NCI-H187 treated with DMSO at 0.1 percent for 48 hours (cell line): ENCODE results near the gene SDK1.

Source experiments
- DNase-seq: peaks from one replicate; lab custom pipeline; 2025; lab: John Stamatoyannopoulos, UW

The SDK1 gene

DNA sequence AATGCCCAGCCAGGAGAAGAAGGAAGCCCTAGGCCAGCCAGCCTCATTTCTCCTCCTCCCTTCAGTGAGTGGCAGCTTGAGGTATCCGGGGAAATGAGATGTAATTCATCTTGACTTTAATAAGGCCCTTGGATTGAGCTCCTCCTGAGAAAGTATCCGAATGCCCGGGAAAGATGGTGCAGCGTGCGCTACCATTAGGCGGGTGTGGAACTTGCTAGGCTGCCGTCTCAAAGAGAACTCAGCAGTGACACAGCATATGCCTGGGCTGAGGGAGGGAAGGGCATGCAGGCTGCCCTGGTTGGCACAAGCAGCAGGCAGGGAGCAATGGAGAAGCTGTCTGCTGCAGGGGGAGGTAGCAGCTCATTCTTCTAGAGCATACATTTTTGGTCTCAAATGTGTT lies 721.2 kb downstream of the SDK1 start:
- DNase-seq = no peak

DNA sequence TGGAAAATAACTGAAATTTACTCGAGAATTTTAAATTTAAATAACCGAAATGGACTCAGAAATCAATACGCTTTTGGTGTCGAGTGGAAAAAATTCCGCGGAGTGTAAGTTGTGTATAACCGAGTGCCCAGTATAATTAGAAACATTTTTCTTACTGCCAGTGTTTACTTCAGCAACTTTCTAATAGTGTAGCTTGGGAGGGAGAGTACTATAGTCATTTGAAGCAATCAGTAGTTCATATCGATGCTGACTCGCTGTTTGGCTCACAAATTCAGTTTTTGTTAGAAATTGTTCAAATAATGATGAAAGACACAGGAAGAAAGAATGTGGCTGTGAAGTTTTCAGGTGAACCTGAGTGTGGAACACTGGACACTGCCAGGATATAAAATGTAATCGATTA lies 722.5 kb downstream of the SDK1 start:
- no peak for DNase-seq

DNA sequence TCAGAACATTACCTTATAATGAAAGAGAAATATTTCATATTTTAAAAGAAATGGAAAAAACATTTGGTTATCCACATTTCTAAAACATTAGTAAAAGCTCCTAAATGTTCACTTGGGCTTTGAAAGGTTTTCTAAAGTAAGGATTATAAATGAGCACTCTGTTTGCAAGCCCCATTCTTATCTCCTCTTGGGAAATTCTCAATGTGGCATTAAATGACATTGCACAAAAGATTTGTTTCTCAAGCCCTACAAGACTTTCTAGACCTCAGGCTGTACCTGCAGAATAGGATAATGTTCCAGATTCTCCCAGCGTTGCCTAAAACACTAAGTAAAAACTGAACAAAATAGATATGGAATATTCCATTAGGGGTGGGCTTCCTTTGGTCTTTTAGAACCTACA lies 723.1 kb downstream of the SDK1 start:
- no peak for DNase-seq

DNA sequence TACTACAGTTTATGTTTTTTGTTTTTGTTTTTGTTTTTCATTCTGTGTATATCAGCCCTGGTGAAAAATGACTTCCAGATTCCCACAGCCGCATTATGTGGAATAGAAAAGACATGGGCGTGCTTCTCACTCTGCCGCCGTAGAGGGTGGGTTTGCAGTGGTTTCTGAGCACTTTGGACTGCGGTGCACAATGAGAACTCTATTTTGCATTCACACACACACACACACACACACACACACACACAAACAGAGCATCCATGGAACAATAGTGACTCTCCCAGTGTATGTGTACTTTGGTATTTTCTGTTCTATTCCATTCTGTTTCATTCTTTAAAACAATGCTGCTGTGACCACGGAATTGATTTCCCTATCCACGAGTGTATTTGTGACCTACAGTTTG lies 723.8 kb downstream of the SDK1 start:
- no peak for DNase-seq

DNA sequence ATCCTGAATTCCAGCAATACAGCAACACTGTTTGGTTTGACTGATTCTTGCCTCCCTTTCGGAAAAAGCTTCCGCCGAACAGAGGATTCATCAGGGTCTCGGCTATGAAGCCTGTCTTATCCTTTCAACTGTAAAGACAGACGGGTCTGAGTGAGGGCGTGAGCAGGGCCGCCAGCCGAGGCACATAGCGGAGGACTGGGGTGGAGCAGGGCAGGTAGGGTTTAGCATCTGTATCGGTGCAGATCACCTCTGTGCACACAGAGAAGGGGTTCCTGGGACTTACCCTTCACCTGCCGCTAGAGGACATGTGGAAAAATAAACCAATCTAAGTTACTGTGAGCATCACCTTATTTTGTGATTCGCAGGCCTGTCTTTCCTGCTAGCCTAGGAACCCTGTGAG lies 724.2 kb downstream of the SDK1 start:
- no peak for DNase-seq

DNA sequence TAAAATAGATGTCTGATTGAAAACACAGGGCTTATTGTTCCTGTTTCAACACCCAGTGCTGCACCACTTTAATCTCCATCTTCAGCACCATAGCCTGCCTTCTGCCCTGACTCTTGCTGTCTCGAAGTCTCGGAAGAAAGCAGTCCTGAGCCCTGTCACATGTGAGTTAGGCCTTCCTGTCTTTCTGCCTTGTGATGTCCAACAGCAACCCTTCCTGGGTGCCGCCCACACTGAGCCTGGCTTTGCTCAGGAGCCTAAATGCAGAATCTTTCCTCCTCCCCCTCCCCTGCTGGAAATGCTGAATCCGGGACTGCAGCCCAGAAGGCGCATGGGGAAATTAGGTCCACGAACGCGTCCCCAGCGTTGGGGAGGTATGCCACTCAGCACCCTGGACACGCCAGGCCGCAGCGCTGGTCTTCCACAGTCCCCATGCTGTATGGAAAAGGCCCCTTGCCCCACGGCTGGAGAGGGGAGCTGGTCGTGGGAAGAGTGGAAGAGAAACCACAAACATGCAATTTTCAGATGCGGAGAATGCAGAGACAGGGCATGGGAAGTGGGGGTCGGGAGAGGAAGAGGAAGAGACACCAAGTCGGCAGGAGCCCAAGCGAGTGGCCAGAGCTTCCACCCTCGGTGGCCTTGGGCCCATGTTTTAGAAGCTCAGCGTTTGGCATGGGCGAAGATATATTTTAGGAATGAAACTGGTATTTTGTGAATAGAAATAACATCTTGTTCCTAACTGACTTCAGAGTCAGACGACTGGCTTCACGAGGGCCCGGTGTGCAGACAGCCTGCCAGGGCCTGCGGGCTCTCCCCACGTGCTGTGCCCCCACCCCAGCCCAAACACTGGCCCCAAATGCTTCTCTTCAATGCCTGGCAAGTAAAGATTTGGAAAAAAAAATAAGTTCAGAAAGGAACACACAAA lies 724.9 kb downstream of the SDK1 start:
- no peak for DNase-seq

DNA sequence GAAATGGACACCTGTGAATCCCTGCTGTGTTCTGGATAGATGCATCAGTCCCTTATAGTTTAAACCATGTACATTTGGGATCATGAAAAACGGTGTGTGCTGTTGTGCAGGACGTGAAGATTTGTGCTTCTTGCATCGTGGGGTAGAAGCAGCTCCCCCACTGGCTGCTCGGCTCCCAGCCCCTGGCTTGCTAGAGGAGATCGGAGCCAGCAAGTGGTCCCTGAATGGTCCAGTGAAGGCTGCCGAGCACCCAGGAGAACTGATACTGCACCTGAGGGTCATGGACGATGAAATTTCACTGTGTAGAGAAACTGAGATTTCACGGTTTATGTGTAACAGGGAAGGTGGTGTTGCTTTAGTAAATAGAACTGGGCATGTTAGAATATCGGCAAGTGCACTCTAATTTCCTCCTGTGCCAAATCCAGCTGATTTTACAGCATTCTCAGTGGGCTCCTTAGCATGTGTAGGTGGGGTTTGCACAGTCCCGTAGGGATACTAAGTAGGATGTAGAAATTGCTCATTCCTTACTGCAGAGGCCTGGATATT lies 726.0 kb downstream of the SDK1 start:
- DNase-seq = no peak

DNA sequence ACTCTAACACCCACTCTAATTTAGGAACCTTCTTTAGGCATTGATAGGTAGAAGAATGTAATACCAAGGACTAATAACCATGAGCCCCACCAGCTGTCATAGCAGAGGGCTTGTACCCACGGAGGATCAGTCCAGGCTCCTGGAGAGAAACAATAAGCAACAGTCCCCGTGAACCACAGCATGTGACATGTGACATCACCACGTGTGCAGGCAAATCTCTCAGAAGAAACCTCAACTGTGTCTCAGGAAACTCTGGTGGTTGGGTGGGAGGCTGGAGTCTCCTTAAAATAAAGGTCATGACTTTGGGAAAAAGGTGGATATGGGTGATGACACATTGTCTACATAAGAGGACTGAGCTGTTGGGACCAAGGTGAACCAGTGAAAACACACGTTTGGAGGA lies 727.2 kb downstream of the SDK1 start:
- no peak for DNase-seq

DNA sequence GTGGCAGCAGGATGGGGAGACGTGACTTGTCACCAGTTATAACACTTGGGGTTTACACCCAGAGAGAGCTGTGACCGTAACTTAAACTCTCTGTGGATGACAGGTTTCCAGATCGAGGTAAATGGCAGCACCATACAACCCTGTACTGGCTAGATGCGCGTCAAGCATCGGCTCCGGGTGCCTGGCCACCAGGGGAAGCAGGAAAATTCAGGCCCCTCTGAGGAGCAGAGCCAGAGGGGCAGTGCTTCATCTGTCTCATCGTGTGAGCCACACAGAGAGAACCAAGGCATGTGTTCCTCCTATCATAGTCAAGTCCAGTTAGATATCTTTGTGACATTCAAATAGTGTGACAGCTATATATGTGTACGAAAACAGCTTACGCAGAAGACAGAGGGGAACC lies 728.9 kb downstream of the SDK1 start:
- DNase-seq = no peak

DNA sequence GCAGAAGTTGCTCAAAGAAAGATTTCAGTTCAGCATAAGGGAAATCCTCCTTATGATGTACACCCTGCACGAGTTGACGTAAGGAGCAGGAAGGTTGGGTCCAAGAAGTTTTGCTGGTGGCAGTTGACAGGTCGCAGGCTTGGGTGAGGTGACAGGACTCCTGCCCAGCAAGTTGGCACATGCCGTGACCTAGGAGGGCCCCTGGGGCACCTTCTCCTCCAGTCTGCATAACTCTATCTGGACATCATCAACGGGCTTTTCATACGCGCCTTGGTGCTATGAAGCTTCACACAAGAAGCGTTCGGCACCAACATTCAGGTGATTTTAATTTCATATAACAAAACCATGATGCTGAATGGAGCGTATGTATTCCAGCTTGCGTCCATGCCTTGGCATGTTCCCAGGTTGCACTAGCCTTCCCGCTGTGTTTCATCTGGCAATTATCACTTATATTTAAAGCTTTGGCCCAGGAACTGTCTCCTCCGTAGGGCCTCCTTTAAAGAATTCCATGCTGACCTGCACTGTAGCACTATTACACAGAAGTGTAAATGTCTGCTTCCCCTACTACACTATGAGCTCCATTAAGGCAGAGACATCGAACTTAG lies 729.4 kb downstream of the SDK1 start:
- no peak for DNase-seq

DNA sequence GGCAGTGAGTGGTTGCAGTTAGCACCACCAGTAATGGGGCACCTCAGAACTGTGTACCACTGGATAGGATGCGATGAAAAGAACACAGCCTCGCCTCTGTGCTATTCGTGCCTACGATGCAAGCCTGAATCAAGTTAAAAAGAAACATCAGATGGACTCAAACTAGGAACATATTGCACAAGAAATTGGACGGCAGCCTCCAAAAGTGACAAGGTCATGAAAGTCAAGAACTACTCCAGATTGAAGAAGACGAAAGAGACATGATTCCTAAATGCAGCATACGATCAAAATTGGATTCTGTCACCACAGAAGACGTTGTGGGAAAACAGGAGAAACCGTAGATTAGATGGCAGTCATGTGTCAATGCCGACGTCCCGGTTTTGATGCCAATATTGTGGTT lies 732.9 kb downstream of the SDK1 start:
- DNase-seq = no peak

DNA sequence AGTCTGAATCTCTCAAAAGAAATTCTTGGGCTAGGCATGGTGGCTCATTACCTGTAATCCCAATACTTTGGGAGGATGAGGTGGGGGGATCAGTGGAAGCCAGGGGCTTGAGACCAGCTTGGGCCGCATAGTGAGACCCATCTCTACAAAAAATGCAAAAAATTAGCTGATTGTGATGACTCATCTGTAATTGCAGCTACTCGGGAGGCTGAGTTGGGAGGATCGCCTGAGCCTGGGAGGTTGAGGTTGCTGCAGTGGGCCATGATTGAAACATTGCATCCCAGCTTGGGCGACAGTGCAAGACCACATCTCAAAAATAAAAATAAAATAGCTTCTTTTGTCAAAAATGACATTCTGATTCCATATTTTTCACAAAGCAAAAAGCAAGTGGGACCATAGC lies 736.3 kb downstream of the SDK1 start:
- DNase-seq = no peak

DNA sequence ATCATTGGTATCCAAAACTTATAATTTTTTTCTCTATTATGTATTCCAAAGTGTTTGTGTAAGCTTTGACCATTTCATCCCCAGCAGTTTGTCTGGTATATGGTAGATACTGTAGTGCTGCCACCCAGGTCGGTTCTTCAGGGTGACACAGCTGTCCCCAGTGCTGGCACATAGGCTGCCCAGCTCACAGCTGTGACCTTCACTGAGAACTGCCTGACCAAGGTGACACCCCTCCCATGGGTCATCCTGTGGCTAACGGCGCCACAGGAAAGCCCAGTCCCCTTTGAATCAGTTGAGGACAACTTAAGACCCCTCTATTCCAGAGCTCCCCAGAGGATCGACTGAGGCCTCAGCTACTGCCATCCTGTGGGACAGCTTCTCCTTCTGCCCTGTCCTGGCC lies 736.8 kb downstream of the SDK1 start:
- no peak for DNase-seq

DNA sequence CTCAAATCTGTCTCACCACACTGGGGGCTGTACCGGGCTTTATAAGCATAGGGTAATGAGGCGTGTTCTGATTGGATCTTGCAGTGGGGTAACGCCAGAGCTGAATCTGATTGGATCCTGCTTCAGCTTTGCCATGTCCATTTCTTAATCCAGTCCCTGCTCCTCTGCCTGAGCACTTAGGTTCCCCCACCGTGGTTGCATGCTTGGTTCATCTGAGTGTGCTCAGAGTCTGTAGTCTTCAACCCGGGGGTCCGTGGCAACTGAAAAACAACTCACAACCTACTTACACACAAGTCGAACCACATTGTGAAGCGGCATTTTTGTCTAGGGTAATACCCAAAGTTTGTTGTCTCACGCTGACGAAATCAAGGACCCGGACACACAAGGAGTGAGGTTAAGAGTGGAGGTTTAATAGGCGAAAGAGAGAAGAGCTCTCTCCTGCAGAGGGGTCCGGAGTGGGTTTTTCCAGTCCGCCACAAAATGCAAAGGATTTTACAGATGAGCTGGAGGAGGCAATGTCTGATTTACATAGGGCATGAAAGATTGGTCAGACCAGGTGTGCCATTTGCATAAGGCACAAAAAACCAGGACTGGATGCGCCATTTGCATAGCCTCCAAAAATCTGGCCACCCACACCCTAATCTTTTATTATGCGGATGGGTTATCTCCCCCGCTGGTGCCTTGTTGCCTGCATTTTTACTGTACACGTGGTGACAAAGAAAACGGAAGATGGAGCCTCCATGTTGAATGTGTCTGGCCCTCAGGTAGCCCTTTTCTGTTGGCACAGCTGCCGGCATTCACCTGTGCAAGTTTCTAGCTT lies 739.3 kb downstream of the SDK1 start:
- DNase-seq = no peak

DNA sequence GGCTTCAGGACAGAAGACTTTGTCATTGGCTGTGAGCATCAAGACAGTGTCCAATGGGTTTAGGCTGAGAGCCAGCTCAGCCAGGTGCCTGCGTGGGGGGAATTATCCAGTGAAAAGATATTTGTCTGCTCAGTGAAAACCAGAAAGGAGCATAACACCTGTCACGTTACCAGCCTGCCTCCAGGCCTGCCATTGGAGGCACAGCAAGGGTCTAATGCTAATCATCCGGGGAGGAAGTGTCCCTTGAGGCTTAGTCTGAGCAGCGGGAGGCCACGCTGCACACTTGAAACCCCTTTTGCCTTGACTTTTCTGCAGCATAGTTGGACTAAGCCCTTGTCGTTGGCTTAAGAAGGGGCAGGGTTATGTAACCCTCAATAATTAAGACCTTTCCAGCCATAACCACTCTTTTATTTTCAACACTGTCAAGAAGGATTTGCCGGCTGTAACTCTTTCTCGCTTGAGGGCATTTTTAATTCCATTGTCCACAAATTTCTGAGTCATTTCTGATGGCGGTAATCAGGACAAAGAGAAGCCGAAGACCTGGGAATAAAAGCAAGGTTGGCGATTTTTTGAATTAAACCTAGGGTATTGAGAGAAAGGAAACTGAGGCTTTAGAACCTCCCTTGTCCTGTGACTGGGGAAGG lies 741.5 kb downstream of the SDK1 start:
- DNase-seq = peak; percentile 23

DNA sequence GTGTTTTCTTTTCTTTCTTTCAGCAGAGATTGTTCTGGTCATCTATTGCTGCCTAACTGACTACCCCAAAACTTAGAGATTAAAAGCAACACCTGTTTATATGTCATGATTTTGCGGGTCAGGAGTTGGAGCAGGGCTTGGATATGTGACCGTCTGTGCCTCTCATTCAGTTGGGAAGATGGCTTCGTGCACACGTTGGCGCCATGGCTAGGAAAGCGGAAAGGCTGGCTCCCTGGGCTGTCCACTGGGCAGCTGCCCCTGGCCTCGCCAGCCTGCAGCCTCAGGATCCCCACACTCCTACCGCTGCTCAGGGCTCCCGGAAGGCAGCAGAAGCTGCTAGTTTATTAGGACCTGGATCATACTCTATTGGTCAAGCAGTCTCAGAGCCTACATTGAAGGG lies 742.9 kb downstream of the SDK1 start:
- DNase-seq = no peak

DNA sequence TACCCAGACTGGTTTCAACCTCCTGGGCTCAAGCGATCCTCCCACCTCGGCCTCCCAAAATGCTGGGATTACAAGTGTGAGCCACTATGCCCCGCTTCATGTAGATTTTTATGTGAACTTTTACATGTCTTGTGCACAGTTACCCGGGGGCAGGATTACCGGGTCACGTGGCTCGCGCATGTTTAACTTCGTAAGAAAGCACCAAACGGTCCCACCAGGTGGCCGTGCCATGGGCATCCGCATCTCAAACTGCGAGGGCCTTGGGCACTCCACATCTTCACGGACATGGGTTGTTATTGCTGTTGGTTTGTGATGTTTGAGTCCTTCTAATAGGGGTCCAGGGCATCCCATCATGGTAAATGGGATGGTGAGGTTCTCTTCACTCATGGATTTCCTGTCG lies 744.4 kb downstream of the SDK1 start:
- DNase-seq = no peak

DNA sequence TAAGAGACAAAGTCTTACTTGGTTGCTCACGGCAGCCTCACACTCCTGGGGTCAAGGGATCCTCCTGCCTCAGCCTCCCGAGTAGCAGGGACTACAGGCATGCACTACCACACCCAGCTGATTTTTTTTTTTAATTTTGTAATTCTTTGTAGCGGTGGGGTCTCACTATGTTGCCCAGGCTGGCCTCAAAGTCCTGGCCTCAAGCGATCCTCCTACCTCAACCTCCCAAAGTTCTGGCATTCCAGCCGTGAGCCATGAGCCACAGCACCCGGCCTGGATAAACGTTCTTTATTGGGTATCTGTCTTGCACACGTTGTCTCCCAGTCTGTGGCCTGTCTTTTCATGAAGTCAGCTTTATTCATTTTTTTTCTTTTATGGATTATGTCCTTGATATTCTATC lies 744.9 kb downstream of the SDK1 start:
- DNase-seq = no peak

DNA sequence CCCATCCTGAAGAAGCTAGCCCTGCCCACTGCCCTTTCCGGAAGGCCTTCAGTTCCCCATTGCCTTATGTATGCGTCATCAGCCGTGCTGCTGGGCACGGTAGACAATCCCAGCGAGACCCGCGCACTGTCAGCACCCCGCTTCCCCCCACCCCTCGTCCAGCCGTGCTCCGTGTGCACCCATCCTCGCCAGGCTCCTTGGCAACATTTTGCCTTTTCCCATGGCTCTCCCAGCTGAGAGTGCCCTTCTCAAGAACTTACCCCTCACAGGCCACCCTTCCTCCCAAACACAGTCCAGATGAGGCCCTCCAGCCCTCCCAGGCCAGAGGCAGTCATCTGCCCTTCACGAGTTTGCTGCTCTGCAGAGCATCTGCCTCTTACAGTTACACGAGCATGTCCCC lies 747.3 kb downstream of the SDK1 start:
- no peak for DNase-seq

DNA sequence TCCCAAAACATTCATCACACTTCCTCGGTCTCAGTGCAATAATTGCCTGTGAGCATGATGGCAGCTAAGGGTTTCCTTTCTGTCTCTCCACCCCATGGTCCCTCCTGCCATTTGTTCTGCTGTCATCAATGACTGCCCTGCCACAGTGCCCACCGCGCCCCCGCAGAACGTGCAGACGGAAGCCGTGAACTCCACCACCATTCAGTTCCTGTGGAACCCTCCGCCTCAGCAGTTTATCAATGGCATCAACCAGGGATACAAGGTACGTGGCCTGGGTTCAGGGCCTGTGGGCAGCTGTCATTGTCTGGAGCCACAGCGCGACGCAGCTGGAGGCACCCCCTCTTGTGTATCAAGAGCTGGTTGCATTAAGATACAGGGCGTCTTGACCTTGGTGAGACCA lies 748.1 kb downstream of the SDK1 start:
- no peak for DNase-seq

DNA sequence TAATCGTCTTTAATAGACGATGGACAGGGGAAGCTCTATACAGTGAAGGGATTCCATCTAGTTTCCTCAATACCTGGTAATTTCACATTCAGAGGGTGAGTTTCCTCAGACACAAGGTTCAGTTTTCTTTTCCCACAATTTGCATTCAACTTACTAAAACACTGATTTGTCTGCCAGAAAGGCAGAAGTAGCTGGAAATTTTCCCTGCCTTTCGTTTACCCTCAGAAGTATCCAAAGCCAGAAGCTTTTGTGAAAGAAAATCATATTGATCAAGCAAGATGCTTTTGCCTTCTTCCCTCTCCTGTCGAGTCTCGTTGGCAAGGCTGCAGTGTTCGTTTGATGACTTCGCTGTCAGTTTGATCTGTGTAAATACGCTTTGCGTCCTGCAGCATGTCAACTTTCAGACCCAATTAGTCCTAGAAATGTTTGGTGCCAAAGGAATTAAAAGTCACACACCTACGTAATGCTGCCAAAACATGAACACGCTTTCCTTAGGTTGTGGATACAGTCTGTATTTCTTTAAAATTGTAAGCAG lies 749.1 kb downstream of the SDK1 start:
- DNase-seq = no peak

DNA sequence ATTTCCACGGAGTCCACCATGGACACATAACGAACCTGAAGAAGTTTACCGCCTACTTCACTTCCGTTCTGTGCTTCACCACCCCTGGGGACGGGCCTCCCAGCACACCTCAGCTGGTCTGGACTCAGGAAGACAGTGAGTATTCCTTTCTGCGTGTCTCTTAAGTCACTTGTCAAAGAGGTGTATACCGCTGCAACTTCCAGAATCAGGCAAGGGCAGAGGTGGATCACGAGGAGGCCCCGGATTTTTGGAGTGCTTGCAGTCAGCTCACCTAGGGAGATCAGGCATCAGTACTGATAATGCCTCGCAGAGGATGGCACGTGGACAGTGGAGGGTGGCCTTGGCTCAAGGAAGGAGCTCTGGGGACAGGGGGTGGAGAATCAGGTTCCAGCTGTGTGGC lies 750.6 kb downstream of the SDK1 start:
- no peak for DNase-seq
